ENCODE results near the gene PAQR8. TPM values are rescaled to one million over a fixed set of nuclear protein-coding genes. Genes with fewer than 3 reads are reported as not detected.

The PAQR8 gene
- total and polyA plus RNA-seq, 2 of the 13 experiments (the other 11 are each of a cell fraction or from before 2014, with no cell fraction given): 37.7 to 50.7 TPM

GRCh38 chr6:52420668-52421358, 58.9 kb downstream of the PAQR8 start (continued):
- TF ChIP-seq AHDC1 (CRISPR knock-in tag; IDR thresholded peaks at IDR 0.05; ENCODE audit: borderline replicate concordance) (no peak), TAF1 (CRISPR knock-in tag; IDR thresholded peaks at IDR 0.05) (no peak), ETV6 (CRISPR knock-in tag; conservative IDR thresholded peaks at IDR 0.05) (no peak), TBX3 (IDR thresholded peaks at IDR 0.05; ENCODE audit: borderline replicate concordance) (no peak), ZNF746 (CRISPR knock-in tag; IDR thresholded peaks at IDR 0.05) (no peak), ARNT (IDR thresholded peaks at IDR 0.05) (no peak), SNRNP70 (IDR thresholded peaks at IDR 0.05; ENCODE audit: low read depth, low read length) (no peak), NFKBIZ (CRISPR knock-in tag; IDR thresholded peaks at IDR 0.05) (no peak), ZNF451 (CRISPR knock-in tag; IDR thresholded peaks at IDR 0.05) (no peak), CREB3 (CRISPR knock-in tag; IDR thresholded peaks at IDR 0.05) (no peak), SMYD3 (CRISPR knock-in tag; IDR thresholded peaks at IDR 0.05) (no peak), ZMYM2 (CRISPR knock-in tag; IDR thresholded peaks at IDR 0.05) (no peak), ZNF691 (CRISPR knock-in tag; IDR thresholded peaks at IDR 0.05; ENCODE audit: borderline replicate concordance, low read depth) (no peak), SRF (IDR thresholded peaks at IDR 0.05; ENCODE audit: low read depth, low read length) (no peak), ETS1 (CRISPR knock-in tag; IDR thresholded peaks at IDR 0.05) (no peak), MXI1 (IDR thresholded peaks at IDR 0.05; ENCODE audit: borderline replicate concordance, low read depth, low read length) (no peak), BCL3 (CRISPR knock-in tag; IDR thresholded peaks at IDR 0.05) (no peak), ZNF607 (CRISPR knock-in tag; IDR thresholded peaks at IDR 0.05; ENCODE audit: borderline replicate concordance) (no peak), ZNF660 (CRISPR knock-in tag; IDR thresholded peaks at IDR 0.05; ENCODE audit: borderline replicate concordance, low read depth) (no peak)
